CD4-positive, CD25-positive, alpha-beta regulatory T cell (primary cell): ENCODE results near the gene SERPINA5. TPM values are rescaled to one million over a fixed set of nuclear protein-coding genes. Genes with fewer than 3 reads are reported as not detected.

Source experiments
- ATAC-seq, 2 donors: fragments of 150-1000 bp; cut with Tn5 transposase; one replicate each; pipeline ENCODE4 v1.10.0; 2021; ENCODE audit warnings: low read depth in 2 of 2, moderate number of reproducible peaks in 2 of 2, moderate library complexity in 1 of 2
- DNase-seq, 3 donors: peaks; one replicate each; pipeline versions ENCODE4 v3.0.0 to v3.0.0-alpha.2; 2012 to 2022; ENCODE audit warnings: mixed read lengths in 1 of 3
- H3K27ac ChIP-seq: one replicate; pipeline ENCODE4 v1.7.0; 2013; ENCODE audit warnings: mild to moderate bottlenecking, low read length; ENCODE audit not compliant: insufficient read depth, poor library complexity, severe bottlenecking
- H3K27me3 ChIP-seq: one replicate; pipeline ENCODE4 v1.7.0; 2013; ENCODE audit warnings: low read length; ENCODE audit not compliant: control insufficient read depth, insufficient read depth
- H3K36me3 ChIP-seq: one replicate; pipeline ENCODE4 v1.7.0; 2013; ENCODE audit warnings: mild to moderate bottlenecking, low read length, moderate library complexity; ENCODE audit not compliant: control insufficient read depth, insufficient read depth
- H3K4me1 ChIP-seq: 2 replicates; pipeline ENCODE4 v1.7.0; 2013; ENCODE audit warnings: mild to moderate bottlenecking, low read length; ENCODE audit not compliant: insufficient read depth, control insufficient read depth, poor library complexity, severe bottlenecking
- H3K4me3 ChIP-seq: one replicate; pipeline ENCODE4 v1.7.0; 2013; ENCODE audit warnings: low read depth, mild to moderate bottlenecking, low read length, moderate library complexity
- H3K9me3 ChIP-seq, 2 experiments: 1 replicate in 1 of 2; 2 replicates in 1 of 2; pipeline ENCODE4 v1.7.0; 2013; ENCODE audit warnings: low read length in 2 of 2, mild to moderate bottlenecking in 1 of 2, moderate library complexity in 1 of 2; ENCODE audit not compliant: control insufficient read depth in 2 of 2
- H3K27ac Mint-ChIP-seq, 3 donors: one replicate each; pipeline ENCODE4 v1.8.0; 2020 to 2022; ENCODE audit warnings: mild to moderate bottlenecking in 3 of 3, mixed read lengths in 3 of 3, moderate library complexity in 2 of 3
- H3K27me3 Mint-ChIP-seq: one replicate; pipeline ENCODE4 v1.8.0; 2022; ENCODE audit warnings: mild to moderate bottlenecking, mixed read lengths
- H3K36me3 Mint-ChIP-seq: one replicate; pipeline ENCODE4 v1.8.0; 2020; ENCODE audit warnings: mixed read lengths
- H3K4me1 Mint-ChIP-seq, 4 donors: one replicate each; pipeline ENCODE4 v1.8.0; 2020 to 2022; ENCODE audit warnings: mixed read lengths in 4 of 4, mild to moderate bottlenecking in 1 of 4
- H3K4me3 Mint-ChIP-seq, 4 donors: one replicate each; pipeline ENCODE4 v1.8.0; 2020 to 2022; ENCODE audit warnings: mild to moderate bottlenecking in 4 of 4, mixed read lengths in 4 of 4, moderate library complexity in 3 of 4
- H3K9me3 Mint-ChIP-seq, 7 donors: one replicate each; pipeline ENCODE4 v1.8.0; 2020 to 2022; ENCODE audit warnings: mixed read lengths in 7 of 7, mild to moderate bottlenecking in 3 of 7, moderate library complexity in 2 of 7
- polyA plus RNA-seq, 4 donors: library from polyadenylated mRNA; unstranded; fragments of 300-500 nt; fragmentation: Illumina TruSeq; gene quantifications; one replicate each; pipeline ENCODE4 v1.2.3, GENCODE V29; 2021
- total RNA-seq: library from RNA; stranded (reverse); gene quantifications from one replicate; pipeline ENCODE4 v1.2.3, GENCODE V29; 2022

The SERPINA5 gene
- total and polyA plus RNA-seq, 5 donors from 2014 or later = not detected

DNA sequence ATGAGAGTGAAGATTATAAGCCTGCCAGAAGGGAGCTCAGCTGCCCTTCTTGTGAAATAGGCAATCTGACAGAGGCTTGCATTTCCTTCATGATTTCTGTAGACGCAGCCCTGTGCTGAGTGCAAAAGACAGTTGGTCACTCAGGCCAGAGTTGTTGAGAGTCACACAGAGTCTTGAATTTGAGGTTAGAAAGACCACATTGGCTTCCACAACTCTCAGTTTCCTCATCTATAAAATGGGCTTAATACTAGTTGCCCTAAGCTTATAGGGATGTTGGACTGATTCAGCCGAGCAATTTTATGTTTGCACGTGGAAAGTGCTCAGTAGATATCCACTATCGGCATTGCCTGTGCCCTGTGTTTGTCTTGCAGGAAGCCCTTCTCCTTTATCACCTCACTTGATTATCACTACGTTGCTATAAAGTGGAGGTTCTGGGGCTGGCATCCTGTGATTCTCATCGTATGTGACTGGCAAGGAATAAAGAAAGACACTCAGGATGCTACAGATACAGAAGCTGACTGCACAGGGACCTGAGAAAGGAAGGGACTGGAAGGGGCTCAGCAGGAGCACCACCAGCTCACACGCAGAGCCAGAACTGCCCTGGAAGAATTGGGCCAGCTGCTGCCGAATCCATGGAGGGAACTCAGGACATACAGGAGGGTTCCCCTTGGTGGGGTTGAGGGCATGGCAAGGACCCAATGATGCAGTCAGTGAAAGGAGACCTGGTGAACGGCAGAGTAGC is 39.8 kb upstream of the SERPINA5 start:
- Mint-ChIP-seq H3K27me3 (peaks cover 4% of the 10 kb centered on the region), H3K4me1 (no peaks in the 10 kb centered on the region), H3K9me3 (peaks cover 0 to 4% (median 0%) of the 10 kb centered on the region in 7 donors), H3K4me3 (no peak overlapping the region), H3K27ac (no peak overlapping the region), H3K36me3 (no peaks in the 10 kb centered on the region)
- DNase-seq = no peak
- no peak overlapping the region for H3K4me3 ChIP-seq
- H3K27me3 ChIP-seq = no peaks in the 10 kb centered on the region
- H3K4me1 ChIP-seq = no peaks in the 10 kb centered on the region
- H3K36me3 ChIP-seq = no peaks in the 10 kb centered on the region
- H3K9me3 ChIP-seq = no peaks in the 10 kb centered on the region
- ATAC-seq = no peak
- H3K27ac ChIP-seq = no peak overlapping the region

DNA sequence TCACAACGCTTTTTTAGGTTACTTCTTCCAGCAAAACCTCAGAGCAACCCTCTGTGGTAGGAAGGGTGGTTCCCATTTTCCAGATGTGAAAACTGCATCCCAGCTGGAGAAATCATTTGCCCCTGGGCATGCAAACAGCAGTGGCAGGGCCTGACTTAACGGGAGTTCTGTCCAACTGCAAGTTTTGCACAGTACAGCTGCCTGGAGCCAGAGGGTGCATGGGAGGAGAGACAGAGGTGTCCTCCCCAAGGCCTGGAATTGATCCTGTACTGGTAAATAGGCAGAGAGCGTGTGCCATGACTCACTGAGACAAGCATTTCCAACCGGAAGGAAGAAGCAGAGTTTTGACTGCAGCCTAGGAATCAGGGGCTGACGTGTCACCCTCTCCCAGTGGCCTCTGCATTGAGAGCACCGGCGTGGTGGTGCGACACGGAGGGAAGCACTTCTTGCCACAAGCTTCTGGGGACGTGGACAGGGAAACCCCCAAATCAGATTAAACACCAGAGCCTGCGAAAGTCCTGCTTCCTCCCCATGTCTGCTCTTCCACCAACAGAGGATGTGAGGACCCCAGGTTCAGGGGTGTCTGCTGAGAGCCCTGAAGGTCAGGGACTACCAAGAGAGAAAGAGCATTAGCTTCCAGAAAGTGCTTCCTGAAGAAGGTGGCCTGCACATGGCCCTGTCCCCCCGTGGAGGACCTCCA is 39.0 kb upstream of the SERPINA5 start:
- H3K36me3 Mint-ChIP-seq = no peaks in the 10 kb centered on the region
- peaks cover 0 to 4% (median 0%) of the 10 kb centered on the region in 7 donors for H3K9me3 Mint-ChIP-seq
- Histone ChIP-seq H3K27ac (no peak overlapping the region), H3K36me3 (no peaks in the 10 kb centered on the region), H3K4me3 (no peak overlapping the region), H3K4me1 (no peaks in the 10 kb centered on the region), H3K27me3 (no peaks in the 10 kb centered on the region), H3K9me3 (no peaks in the 10 kb centered on the region)
- H3K4me1 Mint-ChIP-seq = no peaks in the 10 kb centered on the region
- H3K4me3 Mint-ChIP-seq = no peak overlapping the region
- no peak for ATAC-seq
- no peak overlapping the region for H3K27ac Mint-ChIP-seq
- no peak for DNase-seq
- peaks cover 4% of the 10 kb centered on the region for H3K27me3 Mint-ChIP-seq

DNA sequence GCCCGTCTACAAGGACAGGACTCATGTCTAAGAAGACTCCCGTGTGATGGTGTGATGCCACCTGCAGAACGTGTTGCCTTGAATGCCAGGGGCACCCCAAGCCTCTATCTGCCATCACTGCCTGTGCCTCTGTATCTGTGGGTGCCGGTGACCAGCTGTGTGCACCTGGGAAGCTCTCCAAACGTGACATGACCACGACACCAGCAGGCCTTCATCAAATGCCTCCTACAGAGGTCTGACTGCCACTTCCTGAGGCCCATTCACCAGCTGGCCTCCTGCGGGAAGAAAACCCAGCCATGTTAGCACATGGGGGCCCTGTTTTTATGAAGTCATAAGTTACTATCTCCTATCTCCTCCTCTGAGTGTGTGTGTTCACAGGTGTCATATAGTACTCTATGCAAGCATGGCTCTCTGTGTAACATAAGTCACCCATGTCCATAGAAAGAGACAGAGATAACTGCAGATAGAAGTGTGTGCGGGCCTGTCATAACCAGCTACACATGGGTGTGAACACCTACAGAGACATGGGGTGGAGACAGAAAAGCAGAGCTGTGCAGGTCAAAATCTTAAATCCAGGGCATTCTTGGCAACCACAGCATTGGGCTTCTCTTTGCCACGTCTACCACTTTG is 38.3 kb upstream of the SERPINA5 start:
- Histone ChIP-seq H3K4me1 (no peaks in the 10 kb centered on the region), H3K9me3 (no peaks in the 10 kb centered on the region), H3K4me3 (no peak overlapping the region), H3K36me3 (no peaks in the 10 kb centered on the region), H3K27ac (no peak overlapping the region), H3K27me3 (no peaks in the 10 kb centered on the region)
- Mint-ChIP-seq H3K27me3 (peaks cover 4% of the 10 kb centered on the region), H3K27ac (no peak overlapping the region), H3K9me3 (peaks cover 0 to 4% (median 0%) of the 10 kb centered on the region in 7 donors), H3K4me3 (no peak overlapping the region), H3K36me3 (no peaks in the 10 kb centered on the region), H3K4me1 (no peaks in the 10 kb centered on the region)
- DNase-seq = no peak
- no peak for ATAC-seq

DNA sequence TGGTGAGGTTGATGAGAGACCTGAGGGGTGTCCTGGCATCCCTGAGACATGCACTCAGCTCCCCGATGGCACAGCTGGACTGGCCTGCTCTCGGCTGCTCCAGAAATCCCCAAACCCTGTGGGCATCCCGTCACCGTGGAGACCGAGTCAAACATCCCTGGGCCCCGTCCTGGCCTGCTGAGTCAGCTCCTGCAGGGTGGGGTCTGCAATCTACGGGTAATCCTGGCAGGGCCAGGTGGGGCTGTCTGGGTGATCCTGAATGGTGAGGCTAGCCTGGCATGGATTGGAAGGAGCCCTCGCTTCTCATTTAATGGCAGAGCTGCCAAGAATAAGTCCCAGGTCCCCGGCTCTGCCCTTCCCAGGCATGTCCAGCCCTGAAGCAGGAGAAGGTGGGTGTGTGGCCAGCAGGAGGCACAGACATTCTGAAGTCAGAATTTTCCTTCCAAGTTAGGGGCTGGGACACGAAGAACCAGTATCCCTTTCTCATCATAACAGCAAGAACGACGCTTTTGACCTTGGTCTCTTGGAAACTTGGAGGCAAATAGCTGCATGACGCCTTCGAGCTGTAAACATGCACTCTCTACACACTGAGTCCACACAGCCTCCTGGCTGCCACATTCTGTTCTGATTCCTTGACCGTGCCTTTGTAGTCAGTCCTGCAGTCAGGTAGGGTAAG is 37.6 kb upstream of the SERPINA5 start:
- Histone ChIP-seq H3K36me3 (no peaks in the 10 kb centered on the region), H3K27me3 (no peaks in the 10 kb centered on the region), H3K9me3 (no peaks in the 10 kb centered on the region), H3K4me3 (no peak overlapping the region), H3K27ac (no peak overlapping the region), H3K4me1 (no peaks in the 10 kb centered on the region)
- DNase-seq (no peak), ATAC-seq (no peak)
- H3K9me3 Mint-ChIP-seq = peaks cover 0 to 2% (median 0%) of the 10 kb centered on the region in 7 donors
- no peak overlapping the region for H3K27ac Mint-ChIP-seq
- H3K4me1 Mint-ChIP-seq = no peaks in the 10 kb centered on the region
- no peak overlapping the region for H3K4me3 Mint-ChIP-seq
- peaks cover 4% of the 10 kb centered on the region for H3K27me3 Mint-ChIP-seq
- H3K36me3 Mint-ChIP-seq = no peaks in the 10 kb centered on the region

DNA sequence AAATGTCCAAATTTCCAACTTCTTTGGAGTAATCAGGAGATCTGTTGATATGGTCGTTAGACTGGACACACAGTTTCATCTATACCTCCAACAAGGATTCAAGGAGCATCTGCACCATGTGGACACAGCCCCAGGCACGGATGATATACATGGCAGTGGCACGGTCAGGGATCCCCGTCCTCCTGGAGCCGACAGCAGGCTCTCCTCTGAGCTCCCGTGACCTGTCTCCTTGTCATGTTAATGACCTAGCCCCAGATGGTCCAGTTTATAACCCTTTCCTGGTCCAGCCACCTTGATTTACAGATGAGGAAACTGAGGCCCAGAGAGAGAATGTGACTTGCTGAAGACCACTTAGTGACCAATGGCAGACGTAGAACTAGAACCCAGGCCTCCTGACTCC is 36.5 kb upstream of the SERPINA5 start:
- Histone ChIP-seq H3K4me3 (no peak overlapping the region), H3K9me3 (no peaks in the 10 kb centered on the region), H3K27ac (no peak overlapping the region), H3K27me3 (no peaks in the 10 kb centered on the region), H3K4me1 (no peaks in the 10 kb centered on the region), H3K36me3 (no peaks in the 10 kb centered on the region)
- H3K4me1 Mint-ChIP-seq = no peaks in the 10 kb centered on the region
- no peaks in the 10 kb centered on the region for H3K36me3 Mint-ChIP-seq
- no peak overlapping the region for H3K4me3 Mint-ChIP-seq
- peaks cover 0 to 1% (median 0%) of the 10 kb centered on the region in 7 donors for H3K9me3 Mint-ChIP-seq
- no peak for ATAC-seq
- no peak for DNase-seq
- H3K27me3 Mint-ChIP-seq = peaks cover 4% of the 10 kb centered on the region
- no peak overlapping the region for H3K27ac Mint-ChIP-seq

DNA sequence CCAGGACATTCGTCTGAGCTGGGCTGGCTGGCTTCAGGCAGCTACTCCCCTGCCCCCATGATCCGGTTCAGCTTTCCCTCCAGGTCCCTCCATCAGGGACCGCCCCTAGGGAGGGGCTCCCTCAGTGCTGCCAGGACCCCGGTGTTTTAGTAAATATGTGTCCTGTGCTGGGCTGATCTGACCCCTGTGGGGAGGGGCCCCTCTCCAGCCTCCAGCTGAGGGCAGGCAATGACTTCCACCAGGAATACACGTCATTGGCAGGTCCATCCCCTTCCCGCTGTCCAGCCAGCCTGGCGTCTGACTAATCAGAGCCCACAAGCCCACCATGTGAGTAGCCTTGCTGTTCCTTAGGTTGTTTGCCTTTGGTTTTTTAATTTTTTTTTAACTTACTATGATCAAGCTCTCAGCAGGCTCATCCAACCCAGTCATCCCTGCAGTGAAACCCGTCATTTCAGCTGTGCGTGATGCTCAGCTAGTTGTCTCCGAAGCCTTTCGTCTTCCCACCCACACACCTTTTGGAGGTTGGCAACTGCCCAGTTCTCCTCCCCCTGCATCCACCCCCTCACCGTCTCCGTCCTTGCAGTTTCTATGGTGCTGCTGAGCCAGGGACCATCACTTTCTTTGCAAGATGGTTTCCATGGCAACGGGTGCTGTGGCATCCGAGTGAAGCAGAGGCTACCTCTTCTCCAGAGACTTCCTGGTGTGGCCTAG is 35.9 kb upstream of the SERPINA5 start:
- no peaks in the 10 kb centered on the region for H3K4me1 Mint-ChIP-seq
- H3K4me1 ChIP-seq = no peaks in the 10 kb centered on the region
- DNase-seq (no peak), ATAC-seq (no peak)
- H3K27me3 Mint-ChIP-seq = peaks cover 4% of the 10 kb centered on the region
- H3K27ac Mint-ChIP-seq = no peak overlapping the region
- no peak overlapping the region for H3K4me3 Mint-ChIP-seq
- H3K27ac ChIP-seq = no peak overlapping the region
- no peaks in the 10 kb centered on the region for H3K27me3 ChIP-seq
- no peaks in the 10 kb centered on the region for H3K9me3 ChIP-seq
- peaks cover 0 to 1% (median 0%) of the 10 kb centered on the region in 7 donors for H3K9me3 Mint-ChIP-seq
- no peaks in the 10 kb centered on the region for H3K36me3 Mint-ChIP-seq
- H3K4me3 ChIP-seq = no peak overlapping the region
- H3K36me3 ChIP-seq = no peaks in the 10 kb centered on the region

DNA sequence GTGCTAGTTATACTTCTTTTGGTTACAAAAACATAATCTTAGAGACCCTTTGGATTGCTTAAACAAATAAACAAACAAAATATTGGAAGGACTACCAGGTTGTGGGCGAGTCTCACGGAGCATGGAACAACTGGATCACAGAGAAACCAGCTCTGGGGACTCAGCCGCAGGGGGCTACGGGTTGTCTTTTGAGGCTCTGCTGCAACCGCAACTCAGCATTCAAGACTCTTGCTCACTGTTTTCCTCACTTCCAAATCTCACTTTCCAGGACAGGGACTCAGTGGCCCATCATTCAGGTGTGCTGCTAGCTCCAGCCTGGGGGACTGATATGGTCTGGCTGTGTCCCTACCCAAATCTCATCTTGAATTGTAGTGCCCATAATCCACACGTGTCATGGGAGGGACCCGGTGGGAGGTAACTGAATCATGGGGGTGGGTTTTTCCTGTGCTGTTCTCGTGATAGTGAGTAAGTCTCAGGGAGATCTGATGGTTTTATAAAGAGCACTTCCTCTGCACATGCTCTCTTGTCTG is 34.0 kb upstream of the SERPINA5 start:
- H3K4me1 Mint-ChIP-seq = no peaks in the 10 kb centered on the region
- no peak overlapping the region for H3K27ac Mint-ChIP-seq
- ATAC-seq (no peak), DNase-seq (no peak)
- H3K9me3 Mint-ChIP-seq = peaks cover 0 to 2% (median 0%) of the 10 kb centered on the region in 7 donors
- Histone ChIP-seq H3K27ac (no peak overlapping the region), H3K27me3 (no peaks in the 10 kb centered on the region), H3K4me3 (no peak overlapping the region), H3K4me1 (no peaks in the 10 kb centered on the region), H3K36me3 (no peaks in the 10 kb centered on the region), H3K9me3 (no peaks in the 10 kb centered on the region)
- H3K36me3 Mint-ChIP-seq = no peaks in the 10 kb centered on the region
- H3K4me3 Mint-ChIP-seq = no peak overlapping the region
- peaks cover 6% of the 10 kb centered on the region for H3K27me3 Mint-ChIP-seq
